Activated T-helper 2 cell treated with anti-CD3 and anti-CD28 coated beads, Interferon-gamma antibody, Interleukin-2, Interleukin-4, amounts not matched to agents 10 μg/mL and 5 μg/mL and 100 μg/mL, durations not matched to agents 14 hours and 24 hours and 36 hours (primary cell): Measurements from ENCODE around the gene KLHL25. TPM values are rescaled to one million over a fixed set of nuclear protein-coding genes. Genes with fewer than 3 reads are reported as not detected.

Source experiments
- DNase-seq: peaks from one replicate; pipeline ENCODE4 v3.0.0; 2021; ENCODE audit warnings: low spot score
- H3K27ac Mint-ChIP-seq: one replicate; pipeline ENCODE4 v1.8.0; 2021; ENCODE audit warnings: mixed read lengths
- H3K27me3 Mint-ChIP-seq: one replicate; pipeline ENCODE4 v1.8.0; 2021; ENCODE audit warnings: low read depth, mixed read lengths
- H3K36me3 Mint-ChIP-seq: one replicate; pipeline ENCODE4 v1.8.0; 2021; ENCODE audit warnings: low read depth, mixed read lengths
- H3K4me1 Mint-ChIP-seq: one replicate; pipeline ENCODE4 v1.8.0; 2021; ENCODE audit warnings: low read depth, mixed read lengths
- H3K4me3 Mint-ChIP-seq: one replicate; pipeline ENCODE4 v1.8.0; 2021; ENCODE audit warnings: low read depth, mild to moderate bottlenecking, moderate library complexity, mixed read lengths
- H3K9me3 Mint-ChIP-seq: one replicate; pipeline ENCODE4 v1.8.0; 2021; ENCODE audit warnings: mixed read lengths
- intact Hi-C: fragments of 100-400 bp; cut with micrococcal nuclease; formaldehyde crosslinking; loops from one replicate; pipeline ENCODE4 v1.15.1; 2023
- total RNA-seq: library from RNA; stranded (reverse); gene quantifications from 2 replicates; pipeline ENCODE4 v1.2.3, GENCODE V29; 2022

The KLHL25 gene
- total RNA-seq, 1 donor from 2014 or later, result 9.0 TPM

DNA sequence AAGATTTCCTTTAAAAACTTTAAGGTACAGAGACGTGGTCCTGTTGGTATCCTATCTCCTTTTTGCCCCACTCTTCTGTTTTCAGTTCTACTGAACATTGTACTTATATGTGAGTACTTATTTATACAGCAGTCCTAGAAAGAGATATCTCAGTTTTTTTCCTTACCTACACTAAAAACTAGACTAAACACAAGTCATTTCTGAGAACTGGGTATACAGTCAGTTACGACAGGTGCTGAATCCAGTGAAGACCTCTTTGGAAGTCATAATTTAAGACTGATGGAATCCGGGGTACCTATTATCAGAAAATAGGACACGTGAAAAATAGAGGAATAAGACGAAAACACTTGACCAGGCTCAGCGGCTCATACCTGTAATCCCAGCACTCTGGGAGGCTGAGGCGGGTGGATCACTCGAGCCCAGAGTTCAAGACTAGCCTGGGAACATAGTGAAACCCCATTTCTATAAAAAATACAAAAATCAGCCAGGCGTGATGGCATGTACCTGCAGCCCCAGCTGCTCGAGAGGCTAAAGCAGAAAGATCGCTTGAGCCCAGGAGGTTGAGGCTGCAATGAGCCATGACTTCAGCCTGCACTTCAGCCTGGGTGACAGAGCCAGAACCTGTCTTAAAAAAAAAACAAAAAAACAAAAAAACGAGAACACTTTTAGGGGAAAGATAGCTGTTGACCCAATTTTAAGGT, 76.3 kb downstream of the KLHL25 start:
- DNase-seq, result no peak
- peaks cover 34% of the 10 kb centered on the region for H3K4me1 Mint-ChIP-seq
- H3K4me3 Mint-ChIP-seq, result no peak overlapping the region
- H3K27me3 Mint-ChIP-seq, result no peaks in the 10 kb centered on the region
- intact Hi-C loops, result no loop called here
- peak overlapping the region; percentile 44 for H3K27ac Mint-ChIP-seq
- H3K36me3 Mint-ChIP-seq, result peaks cover 87% of the 10 kb centered on the region
- H3K9me3 Mint-ChIP-seq, result no peaks in the 10 kb centered on the region

GRCh38 chr15:85717212-85717611, 77.5 kb downstream of the KLHL25 start:
- Mint-ChIP-seq H3K36me3 (peaks cover 86% of the 10 kb centered on the region), H3K9me3 (no peaks in the 10 kb centered on the region), H3K4me1 (peaks cover 31% of the 10 kb centered on the region), H3K27me3 (no peaks in the 10 kb centered on the region), H3K4me3 (no peak overlapping the region), H3K27ac (peak overlapping the region; percentile 31)
- DNase-seq, result no peak
- intact Hi-C loops, result no loop called here

DNA sequence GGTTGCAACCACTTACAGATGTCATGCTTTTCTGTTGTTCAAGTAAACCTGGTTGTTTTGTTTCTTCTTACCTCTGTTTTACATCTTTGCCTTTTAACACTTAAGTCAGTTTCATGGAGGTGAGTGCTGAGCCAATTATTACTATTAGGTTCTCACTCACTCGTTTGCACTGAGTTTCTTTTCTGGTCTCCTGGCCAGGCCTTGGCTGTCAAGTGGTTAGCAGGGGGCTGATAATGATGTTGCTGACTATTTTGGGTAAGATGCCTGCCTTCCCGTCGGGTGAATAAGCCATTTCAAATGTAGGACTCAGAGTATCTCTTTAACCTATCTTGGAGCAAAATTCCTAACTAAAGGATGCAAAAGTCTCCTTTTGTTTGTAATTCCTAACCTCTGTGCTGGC, 78.5 kb downstream of the KLHL25 start:
- intact Hi-C loops, result no loop called here
- peaks cover 37% of the 10 kb centered on the region for H3K4me1 Mint-ChIP-seq
- DNase-seq, result no peak
- no peaks in the 10 kb centered on the region for H3K27me3 Mint-ChIP-seq
- H3K9me3 Mint-ChIP-seq, result no peaks in the 10 kb centered on the region
- peaks cover 86% of the 10 kb centered on the region for H3K36me3 Mint-ChIP-seq
- H3K27ac Mint-ChIP-seq, result peak overlapping the region; percentile 43
- no peak overlapping the region for H3K4me3 Mint-ChIP-seq

DNA sequence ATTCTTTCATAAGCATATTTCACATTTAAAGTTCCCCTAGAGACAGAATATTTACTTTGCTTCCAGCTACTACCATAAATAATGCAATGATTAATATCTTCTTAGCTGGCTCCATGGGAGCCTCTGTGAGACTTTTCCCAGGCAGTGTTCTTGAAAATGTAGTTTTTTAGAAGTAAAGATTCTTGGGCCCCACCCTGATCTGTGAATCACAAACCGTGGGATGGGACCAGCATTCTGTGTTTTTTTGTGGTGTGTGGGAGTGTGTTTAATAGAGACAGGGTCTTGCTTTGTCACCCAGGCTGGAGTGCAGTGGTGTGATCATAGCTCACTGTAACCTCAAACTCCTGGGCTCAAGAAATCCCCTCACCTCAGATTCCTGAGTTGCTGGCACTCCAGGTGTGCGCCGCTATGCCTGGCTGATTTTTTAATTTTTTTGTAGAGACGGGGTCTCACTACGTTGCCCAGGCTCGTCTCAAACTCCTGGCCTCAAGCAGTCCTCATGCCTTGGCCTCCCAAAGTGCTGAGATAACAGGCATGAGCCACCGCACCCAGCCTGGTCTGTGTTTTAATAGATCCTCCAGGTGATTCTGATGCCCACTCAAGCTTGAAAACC, 83.0 kb downstream of the KLHL25 start:
- Mint-ChIP-seq H3K9me3 (no peaks in the 10 kb centered on the region), H3K27ac (peak overlapping the region; percentile 67), H3K27me3 (no peaks in the 10 kb centered on the region), H3K4me1 (peaks cover 51% of the 10 kb centered on the region), H3K36me3 (peaks cover 81% of the 10 kb centered on the region), H3K4me3 (no peak overlapping the region)
- no peak for DNase-seq
- intact Hi-C loops, result no loop called here

- Mint-ChIP-seq H3K27me3 (no peaks in the 10 kb centered on the region), H3K9me3 (no peaks in the 10 kb centered on the region), H3K27ac (peak overlapping the region; percentile 89), H3K4me1 (peaks cover 60% of the 10 kb centered on the region), H3K4me3 (peak overlapping the region; percentile 26), H3K36me3 (peaks cover 72% of the 10 kb centered on the region)
- intact Hi-C loops, result loop anchor here (1.0 kb wide), 1 partner anchor 14 kb away; no protein-coding TSS in a partner anchor
- DNase-seq, result no peak
Observed at GRCh38 chr15:85710340-85710842, 84.3 kb downstream of the KLHL25 start.
